SHP77 (cell line): Measurements from ENCODE around the gene KLC3.

ENCODE experiments used
- DNase-seq, 2 experiments: peaks; one replicate each; lab custom pipeline; 2025; lab: John Stamatoyannopoulos, UW

The KLC3 gene

GRCh38 chr19:45370410-45371204 lies 30.1 kb downstream of the KLC3 start, which contains the start of gene ERCC2:
TSS of gene ERCC2 (minus strand) at chr19:45370573. CDS start at chr19:45370540, 33 bp downstream.
- DNase-seq: peak; percentile 96 to 97

GRCh38 chr19:45376045-45376724 lies 35.6 kb downstream of the KLC3 start:
- no peak for DNase-seq

- DNase-seq: no peak
Measured at GRCh38 chr19:45380107-45380506, 39.6 kb downstream of the KLC3 start.

GRCh38 chr19:45382426-45382825 lies 41.9 kb downstream of the KLC3 start:
- no peak for DNase-seq

- DNase-seq: no peak
Measured at GRCh38 chr19:45385392-45386221, 45.1 kb downstream of the KLC3 start.

GRCh38 chr19:45391346-45391745 lies 50.8 kb downstream of the KLC3 start:
- no peak for DNase-seq

- DNase-seq: no peak
Measured at GRCh38 chr19:45391871-45392665, 51.5 kb downstream of the KLC3 start.

GRCh38 chr19:45395821-45396617 lies 55.5 kb downstream of the KLC3 start:
- no peak for DNase-seq

GRCh38 chr19:45400192-45400591 lies 59.6 kb downstream of the KLC3 start:
- no peak for DNase-seq
